Measurements from ENCODE around the gene CHAF1B.

DNA sequence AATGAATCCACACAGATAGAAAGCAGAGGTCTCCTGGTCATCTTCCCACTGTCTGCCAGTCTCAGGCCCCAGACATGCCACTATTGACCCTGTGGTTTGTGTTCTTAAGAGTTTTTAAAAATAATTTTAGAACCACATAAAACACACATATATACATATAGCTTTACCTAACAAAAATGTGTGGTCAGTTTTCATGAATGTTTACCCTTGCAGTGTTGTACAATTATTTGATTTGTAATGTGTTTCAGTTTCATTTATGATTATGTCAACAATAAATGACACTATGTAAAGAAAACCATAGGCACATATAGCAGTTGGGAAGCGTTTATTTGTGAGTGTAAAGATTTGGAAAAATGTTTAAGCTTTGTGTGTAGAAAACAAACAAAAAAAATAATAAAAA is 17.1 kb downstream of the CHAF1B start:
- TF ChIP-seq, protein P1, sequence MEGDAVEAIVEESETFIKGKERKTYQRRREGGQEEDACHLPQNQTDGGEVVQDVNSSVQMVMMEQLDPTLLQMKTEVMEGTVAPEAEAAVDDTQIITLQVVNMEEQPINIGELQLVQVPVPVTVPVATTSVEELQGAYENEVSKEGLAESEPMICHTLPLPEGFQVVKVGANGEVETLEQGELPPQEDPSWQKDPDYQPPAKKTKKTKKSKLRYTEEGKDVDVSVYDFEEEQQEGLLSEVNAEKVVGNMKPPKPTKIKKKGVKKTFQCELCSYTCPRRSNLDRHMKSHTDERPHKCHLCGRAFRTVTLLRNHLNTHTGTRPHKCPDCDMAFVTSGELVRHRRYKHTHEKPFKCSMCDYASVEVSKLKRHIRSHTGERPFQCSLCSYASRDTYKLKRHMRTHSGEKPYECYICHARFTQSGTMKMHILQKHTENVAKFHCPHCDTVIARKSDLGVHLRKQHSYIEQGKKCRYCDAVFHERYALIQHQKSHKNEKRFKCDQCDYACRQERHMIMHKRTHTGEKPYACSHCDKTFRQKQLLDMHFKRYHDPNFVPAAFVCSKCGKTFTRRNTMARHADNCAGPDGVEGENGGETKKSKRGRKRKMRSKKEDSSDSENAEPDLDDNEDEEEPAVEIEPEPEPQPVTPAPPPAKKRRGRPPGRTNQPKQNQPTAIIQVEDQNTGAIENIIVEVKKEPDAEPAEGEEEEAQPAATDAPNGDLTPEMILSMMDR (IDR thresholded peaks at IDR 0.05): no peak
- TF ChIP-seq EP300 (IDR thresholded peaks at IDR 0.05; ENCODE audit: low read depth) (no peak), POLR2AphosphoS5 (IDR thresholded peaks at IDR 0.05) (no peak)

Data from transverse colon (tissue), 4 donors.